K562 (cell line): ENCODE measurements around the gene SUPT3H. TPM values are rescaled to one million over a fixed set of nuclear protein-coding genes. Genes with fewer than 3 reads are reported as not detected.

Source experiments
- ATAC-seq: fragments of 200-7000 bp; cut with Tn5 transposase; 3 replicates; pipeline ENCODE4 v1.9.1; 2020; ENCODE audit warnings: moderate library complexity
- BruUV-seq: library from RNA; stranded (reverse); fragments of 400-500 nt; replicated peaks from 2 replicates; lab custom pipeline; 2021; lab: Mats Ljungman, UMichigan
- CTCF ChIA-PET: fragments of 300-600 bp; formaldehyde crosslinking; extraction: SDS; loops from one replicate; lab custom pipeline; 2021; ENCODE audit warnings: low intra/inter-chr PET ratio; lab: Yijun Ruan, JAX
- POLR2A ChIA-PET: fragments of 300-600, 350-650 bp; sonication (Branson Sonifier 250); formaldehyde crosslinking; extraction: SDS; loops from one replicate; lab custom pipeline; 2021; ENCODE audit warnings: antibody characterized with exemption, inconsistent platforms; lab: Yijun Ruan, JAX
- DNase-seq, 4 experiments: peaks; one replicate each; pipeline versions ENCODE4 v3.0.0 to v3.0.0-alpha.2; 2011 to 2018; ENCODE audit warnings: low spot score in 3 of 4, mixed read lengths in 3 of 4; ENCODE audit errors: extremely low read depth in 1 of 4
- FAIRE-seq: peaks from 2 replicates; lab custom pipeline; 2011; peaks lifted over from hg19 to GRCh38; lab: Jason Lieb, UNC
- H2AFZ ChIP-seq: 2 replicates; pipeline ENCODE4 v1.6.0; 2011; ENCODE audit warnings: low read depth, low read length, control low read depth, inconsistent platforms
- H3K27ac ChIP-seq: fragments of 200-600 bp; 3 replicates; pipeline ENCODE4 v1.8.0; 2011; ENCODE audit warnings: low read depth, mild to moderate bottlenecking, control low read depth, inconsistent platforms, low read length, moderate library complexity, mixed read lengths; ENCODE audit errors: extremely low read depth
- H3K27me3 ChIP-seq, 2 experiments: fragments of 300-600 bp in 1 of 2; 2 replicates in 1 of 2; 3 replicates in 1 of 2; pipeline versions ENCODE4 v1.6.0 to v1.8.0; 2011; ENCODE audit warnings: inconsistent platforms in 2 of 2, low read length in 2 of 2, mild to moderate bottlenecking in 1 of 2, mixed read lengths in 1 of 2, moderate library complexity in 1 of 2; ENCODE audit not compliant: control insufficient read depth in 2 of 2, insufficient read depth in 2 of 2
- H3K36me3 ChIP-seq: fragments of 300-600 bp; 3 replicates; pipeline ENCODE4 v1.8.0; 2011; ENCODE audit warnings: mild to moderate bottlenecking, low read length, inconsistent platforms; ENCODE audit not compliant: control insufficient read depth, insufficient read depth
- H3K4me1 ChIP-seq, 2 experiments: fragments of 200-600 bp in 1 of 2; replicated peaks in 1 of 2; 2 replicates in 1 of 2; 3 replicates in 1 of 2; pipeline versions ENCODE4 v1.5.1 to v1.8.0; 2011; ENCODE audit warnings: inconsistent platforms in 2 of 2, low read length in 2 of 2, mild to moderate bottlenecking in 1 of 2, mixed read lengths in 1 of 2, moderate library complexity in 1 of 2; ENCODE audit not compliant: control insufficient read depth in 2 of 2, insufficient read depth in 2 of 2
- H3K4me2 ChIP-seq: 2 replicates; pipeline ENCODE4 v1.6.1; 2011; ENCODE audit warnings: low read length, control low read depth, inconsistent platforms, mixed read lengths; ENCODE audit not compliant: insufficient read depth
- H3K4me3 ChIP-seq: fragments of 200-600 bp; sonication (generic), shearing (Covaris generic); 2 replicates; pipeline ENCODE4 v1.5.1; 2016; ENCODE audit warnings: control low read depth, inconsistent platforms
- H3K79me2 ChIP-seq: fragments of 200-600 bp; 3 replicates; pipeline ENCODE4 v1.8.0; 2011; ENCODE audit warnings: low read length, inconsistent platforms; ENCODE audit not compliant: control insufficient read depth, insufficient read depth
- H3K9ac ChIP-seq, 2 experiments: 2 replicates each; pipeline versions ENCODE4 v1.6.0 to v1.6.1; 2011; ENCODE audit warnings: low read depth in 2 of 2, low read length in 2 of 2, control low read depth in 1 of 2, inconsistent platforms in 1 of 2, mild to moderate bottlenecking in 1 of 2, mixed read lengths in 1 of 2; ENCODE audit not compliant: insufficient read depth in 1 of 2
- H3K9me1 ChIP-seq: one replicate; pipeline ENCODE4 v1.6.0; 2011; ENCODE audit warnings: inconsistent platforms, mild to moderate bottlenecking, low read length, moderate library complexity; ENCODE audit not compliant: control insufficient read depth, insufficient read depth
- H3K9me3 ChIP-seq: replicated peaks from 2 replicates; pipeline ENCODE4 v1.5.1; 2011; ENCODE audit warnings: low read depth, low read length, inconsistent platforms; ENCODE audit not compliant: control insufficient read depth, insufficient read depth
- H4K20me1 ChIP-seq: replicated peaks from 2 replicates; pipeline ENCODE4 v1.6.1; 2011; ENCODE audit warnings: low read length, inconsistent platforms, mixed read lengths; ENCODE audit not compliant: control insufficient read depth, insufficient read depth
- KLF1 ChIP-seq: fragments of 450-650 bp; IDR thresholded peaks from 2 replicates; pipeline ENCODE4 v1.6.1; 2016; ENCODE audit warnings: missing genetic modification characterization, missing compliant biosample characterization
- PBX2 ChIP-seq, 2 experiments: IDR thresholded peaks in 1 of 2; conservative IDR thresholded peaks in 1 of 2; 2 replicates each; pipeline ENCODE4 v1.6.1; 2016; ENCODE audit warnings: low read depth in 2 of 2, mild to moderate bottlenecking in 1 of 2, missing compliant biosample characterization in 1 of 2, missing genetic modification characterization in 1 of 2, moderate library complexity in 1 of 2
- ZC3H4 ChIP-seq: sonication (generic); formaldehyde crosslinking; IDR thresholded peaks from 2 replicates; pipeline ENCODE4 v1.9.0; 2021; ENCODE audit warnings: missing genetic modification reagents, borderline replicate concordance
- ZNF655 ChIP-seq: fragments of 250-450 bp; sonication (Bioruptor Pico); IDR thresholded peaks from 2 replicates; pipeline ENCODE4 v1.5.0; 2021
- ZNF707 ChIP-seq: fragments of 250-450 bp; sonication (Bioruptor Pico); conservative IDR thresholded peaks from 2 replicates; pipeline ENCODE4 v1.8.0; 2022; ENCODE audit warnings: inconsistent platforms, mild to moderate bottlenecking, moderate library complexity
- WGBS: fragments of 100-300 bp; shearing (Covaris generic); methylation state at CpG from one replicate; pipeline ENCODE4 v1.1.6; 2016; ENCODE audit warnings: low coverage, mixed read lengths; ENCODE audit not compliant: insufficient coverage; ENCODE audit errors: missing lambda C conversion rate; 5-methylcytosine and 5-hydroxymethylcytosine counted together
- in situ Hi-C: fragments of 300-500 bp; cut with MboI; formaldehyde crosslinking; loops from 4 replicates; pipeline ENCODE4 v1.15.0; 2018; ENCODE audit warnings: inconsistent platforms, mixed read lengths
- intact Hi-C: fragments of 100-400 bp; cut with micrococcal nuclease; formaldehyde crosslinking; loops from 2 replicates; pipeline ENCODE4 v1.14.2; 2022
- polyA plus RNA-seq, 8 experiments: library from polyadenylated mRNA; depleted of rRNA in 4 of 8; stranded (reverse) in 5 of 8; unstranded in 3 of 8; fragments of >200 nt; fragmentation: Nextera tagmentation in 2 of 8; fragmentation: Illumina TruSeq in 1 of 8; extraction: Ambion mirVana in 2 of 8; extraction: Trizol in 1 of 8; gene quantifications; 2 replicates each; pipeline versions ENCODE4 v1.2.1 to v1.2.3, GENCODE V29; 2011 to 2014; ENCODE audit warnings: inconsistent platforms in 1 of 8, missing spikeins in 1 of 8
- total RNA-seq, 7 experiments: library from RNA; depleted of rRNA in 6 of 7; stranded (reverse); fragments of >200 nt in 6 of 7; fragmentation: Illumina TruSeq in 2 of 7; extraction: Trizol in 2 of 7; gene quantifications; 2 replicates each; pipeline versions ENCODE4 v1.2.1 to v1.2.3, GENCODE V29; 2011 to 2021; ENCODE audit warnings: low replicate concordance in 1 of 7
- TF ChIP-seq, protein P1 (sequence below), 3 experiments: IDR thresholded peaks in 2 of 3; conservative IDR thresholded peaks in 1 of 3; 2 replicates each; pipeline ENCODE4 v1.5.1; 2011 to 2012; ENCODE audit warnings: low read length in 3 of 3, mild to moderate bottlenecking in 3 of 3, control low read depth in 2 of 3, improper control_type of control experiment in 1 of 3, inconsistent platforms in 1 of 3, low read depth in 1 of 3, mixed read lengths in 1 of 3, moderate library complexity in 1 of 3; ENCODE audit not compliant: insufficient read depth in 2 of 3
- TF ChIP-seq, protein P2 (sequence below): fragments of 450-650 bp; IDR thresholded peaks from 2 replicates; pipeline ENCODE4 v1.6.1; 2016; ENCODE audit warnings: low read depth

Gene SUPT3H
- total and polyA plus RNA-seq, 9 of the 15 experiments (the other 6 are each of a cell fraction or from before 2014, with no cell fraction given), result 7.2 to 16.3 (median 11.9) TPM

GRCh38 chr6:45052325-45052724, 325.4 kb downstream of the SUPT3H start:
- BruUV-seq, result no TSS peak
- intact Hi-C loops, result no loop called here
- Histone ChIP-seq H3K27me3 (no peaks in the 10 kb centered on the region), H3K9ac (no peak overlapping the region), H3K9me1 (no peaks in the 10 kb centered on the region), H3K27ac (no peak overlapping the region), H4K20me1 (no peaks in the 10 kb centered on the region), H3K36me3 (no peaks in the 10 kb centered on the region), H3K4me3 (no peak overlapping the region), H3K4me1 (peaks cover 0 to 12% of the 10 kb centered on the region in 2 experiments; a peak in 3 of 5 replicates), H3K4me2 (no peak overlapping the region), H3K79me2 (no peaks in the 10 kb centered on the region), H2AFZ (no peak overlapping the region), H3K9me3 (no peaks in the 10 kb centered on the region)
- ChIA-PET POLR2A (interaction anchor here (0.6 kb wide), 1 partner anchor 51 kb away, joined by 3 read pairs; no protein-coding TSS in a partner anchor), CTCF (no interaction called here)
- FAIRE-seq (no peak), ATAC-seq (no peak), DNase-seq (no peak)
- WGBS, result 15% methylated on average over 2 of the region's 2 CpGs
- in situ Hi-C loops, result no loop called here
- no peak for TF ChIP-seq ZNF707
- no peak for TF ChIP-seq ZNF655 (CRISPR knock-in tag)
- no peak for TF ChIP-seq KLF1 (tag)
- TF ChIP-seq, protein P1, sequence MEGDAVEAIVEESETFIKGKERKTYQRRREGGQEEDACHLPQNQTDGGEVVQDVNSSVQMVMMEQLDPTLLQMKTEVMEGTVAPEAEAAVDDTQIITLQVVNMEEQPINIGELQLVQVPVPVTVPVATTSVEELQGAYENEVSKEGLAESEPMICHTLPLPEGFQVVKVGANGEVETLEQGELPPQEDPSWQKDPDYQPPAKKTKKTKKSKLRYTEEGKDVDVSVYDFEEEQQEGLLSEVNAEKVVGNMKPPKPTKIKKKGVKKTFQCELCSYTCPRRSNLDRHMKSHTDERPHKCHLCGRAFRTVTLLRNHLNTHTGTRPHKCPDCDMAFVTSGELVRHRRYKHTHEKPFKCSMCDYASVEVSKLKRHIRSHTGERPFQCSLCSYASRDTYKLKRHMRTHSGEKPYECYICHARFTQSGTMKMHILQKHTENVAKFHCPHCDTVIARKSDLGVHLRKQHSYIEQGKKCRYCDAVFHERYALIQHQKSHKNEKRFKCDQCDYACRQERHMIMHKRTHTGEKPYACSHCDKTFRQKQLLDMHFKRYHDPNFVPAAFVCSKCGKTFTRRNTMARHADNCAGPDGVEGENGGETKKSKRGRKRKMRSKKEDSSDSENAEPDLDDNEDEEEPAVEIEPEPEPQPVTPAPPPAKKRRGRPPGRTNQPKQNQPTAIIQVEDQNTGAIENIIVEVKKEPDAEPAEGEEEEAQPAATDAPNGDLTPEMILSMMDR (IDR thresholded peaks at IDR 0.05 in 2 of 3, conservative IDR thresholded peaks at IDR 0.05 in 1 of 3; ENCODE audit: insufficient read depth in 2 of 3, low read depth in 1 of 3, low read length in 3 of 3), result no peak
- no peak for TF ChIP-seq PBX2 (CRISPR knock-in tag; IDR thresholded peaks at IDR 0.05; ENCODE audit: low read depth)
- no peak for TF ChIP-seq PBX2 (tag; conservative IDR thresholded peaks at IDR 0.05; ENCODE audit: low read depth)
- no peak for TF ChIP-seq ZC3H4
- TF ChIP-seq, protein P2, sequence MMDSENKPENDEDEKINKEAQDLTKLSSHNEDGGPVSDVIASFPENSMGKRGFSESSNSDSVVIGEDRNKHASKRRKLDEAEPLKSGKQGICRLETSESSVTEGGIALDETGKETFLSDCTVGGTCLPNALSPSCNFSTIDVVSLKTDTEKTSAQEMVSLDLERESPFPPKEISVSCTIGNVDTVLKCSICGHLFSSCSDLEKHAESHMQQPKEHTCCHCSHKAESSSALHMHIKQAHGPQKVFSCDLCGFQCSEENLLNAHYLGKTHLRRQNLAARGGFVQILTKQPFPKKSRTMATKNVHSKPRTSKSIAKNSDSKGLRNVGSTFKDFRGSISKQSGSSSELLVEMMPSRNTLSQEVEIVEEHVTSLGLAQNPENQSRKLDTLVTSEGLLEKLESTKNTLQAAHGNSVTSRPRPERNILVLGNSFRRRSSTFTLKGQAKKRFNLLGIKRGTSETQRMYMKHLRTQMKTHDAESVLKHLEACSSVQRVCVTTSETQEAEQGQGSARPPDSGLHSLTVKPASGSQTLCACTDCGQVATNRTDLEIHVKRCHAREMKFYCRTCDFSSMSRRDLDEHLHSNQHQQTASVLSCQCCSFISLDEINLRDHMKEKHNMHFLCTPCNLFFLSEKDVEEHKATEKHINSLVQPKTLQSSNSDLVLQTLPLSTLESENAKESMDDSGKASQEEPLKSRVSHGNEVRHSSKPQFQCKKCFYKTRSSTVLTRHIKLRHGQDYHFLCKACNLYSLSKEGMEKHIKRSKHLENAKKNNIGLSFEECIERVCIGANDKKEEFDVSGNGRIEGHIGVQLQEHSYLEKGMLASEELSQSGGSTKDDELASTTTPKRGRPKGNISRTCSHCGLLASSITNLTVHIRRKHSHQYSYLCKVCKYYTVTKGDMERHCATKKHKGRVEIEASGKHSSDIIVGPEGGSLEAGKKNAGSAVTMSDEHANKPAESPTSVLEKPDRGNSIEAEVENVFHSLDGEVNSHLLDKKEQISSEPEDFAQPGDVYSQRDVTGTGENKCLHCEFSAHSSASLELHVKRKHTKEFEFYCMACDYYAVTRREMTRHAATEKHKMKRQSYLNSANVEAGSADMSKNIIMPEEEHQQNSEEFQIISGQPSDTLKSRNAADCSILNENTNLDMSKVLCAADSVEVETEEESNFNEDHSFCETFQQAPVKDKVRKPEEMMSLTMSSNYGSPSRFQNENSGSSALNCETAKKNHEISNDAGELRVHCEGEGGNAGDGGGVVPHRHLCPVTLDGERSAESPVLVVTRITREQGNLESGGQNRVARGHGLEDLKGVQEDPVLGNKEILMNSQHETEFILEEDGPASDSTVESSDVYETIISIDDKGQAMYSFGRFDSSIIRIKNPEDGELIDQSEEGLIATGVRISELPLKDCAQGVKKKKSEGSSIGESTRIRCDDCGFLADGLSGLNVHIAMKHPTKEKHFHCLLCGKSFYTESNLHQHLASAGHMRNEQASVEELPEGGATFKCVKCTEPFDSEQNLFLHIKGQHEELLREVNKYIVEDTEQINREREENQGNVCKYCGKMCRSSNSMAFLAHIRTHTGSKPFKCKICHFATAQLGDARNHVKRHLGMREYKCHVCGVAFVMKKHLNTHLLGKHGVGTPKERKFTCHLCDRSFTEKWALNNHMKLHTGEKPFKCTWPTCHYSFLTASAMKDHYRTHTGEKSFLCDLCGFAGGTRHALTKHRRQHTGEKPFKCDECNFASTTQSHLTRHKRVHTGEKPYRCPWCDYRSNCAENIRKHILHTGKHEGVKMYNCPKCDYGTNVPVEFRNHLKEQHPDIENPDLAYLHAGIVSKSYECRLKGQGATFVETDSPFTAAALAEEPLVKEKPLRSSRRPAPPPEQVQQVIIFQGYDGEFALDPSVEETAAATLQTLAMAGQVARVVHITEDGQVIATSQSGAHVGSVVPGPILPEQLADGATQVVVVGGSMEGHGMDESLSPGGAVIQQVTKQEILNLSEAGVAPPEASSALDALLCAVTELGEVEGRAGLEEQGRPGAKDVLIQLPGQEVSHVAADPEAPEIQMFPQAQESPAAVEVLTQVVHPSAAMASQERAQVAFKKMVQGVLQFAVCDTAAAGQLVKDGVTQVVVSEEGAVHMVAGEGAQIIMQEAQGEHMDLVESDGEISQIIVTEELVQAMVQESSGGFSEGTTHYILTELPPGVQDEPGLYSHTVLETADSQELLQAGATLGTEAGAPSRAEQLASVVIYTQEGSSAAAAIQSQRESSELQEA, result no peak
